Mucosa of rectum (tissue), 2 donors: ENCODE results near the gene PLA2G4C.
"Not testable (repeated sequence)": the region's sequence is repeated elsewhere in the genome, so short reads cannot be mapped to it uniquely, and the experiment has no call there.

Experiments
- H3K27ac ChIP-seq, 2 donors: one replicate each; pipeline ENCODE4 v1.7.0; 2013; ENCODE audit warnings: inconsistent platforms in 2 of 2, low read depth in 2 of 2, low read length in 2 of 2
- H3K27me3 ChIP-seq, 2 donors: one replicate each; pipeline ENCODE4 v1.7.0; 2013; ENCODE audit warnings: low read length in 2 of 2; ENCODE audit not compliant: control insufficient read depth in 2 of 2, insufficient read depth in 2 of 2
- H3K36me3 ChIP-seq, 2 donors: one replicate each; pipeline ENCODE4 v1.7.0; 2013; ENCODE audit warnings: low read length in 2 of 2; ENCODE audit not compliant: control insufficient read depth in 2 of 2, insufficient read depth in 2 of 2
- H3K4me1 ChIP-seq, 2 donors: one replicate each; pipeline ENCODE4 v1.7.0; 2013; ENCODE audit warnings: low read length in 2 of 2, mild to moderate bottlenecking in 1 of 2; ENCODE audit not compliant: control insufficient read depth in 2 of 2, insufficient read depth in 2 of 2
- H3K4me3 ChIP-seq, 2 donors: one replicate each; pipeline ENCODE4 v1.7.0; 2013; ENCODE audit warnings: low read length in 2 of 2
- H3K9ac ChIP-seq, 2 donors: one replicate each; pipeline ENCODE4 v1.7.0; 2013; ENCODE audit warnings: low read length in 2 of 2, low read depth in 1 of 2, mild to moderate bottlenecking in 1 of 2
- H3K9me3 ChIP-seq, 2 donors: one replicate each; pipeline ENCODE4 v1.7.0; 2013; ENCODE audit warnings: low read length in 2 of 2; ENCODE audit not compliant: control insufficient read depth in 2 of 2
- donor health status: healthy.
- donor health status: Normal muscosa, but diverticular disease.

The PLA2G4C gene

DNA sequence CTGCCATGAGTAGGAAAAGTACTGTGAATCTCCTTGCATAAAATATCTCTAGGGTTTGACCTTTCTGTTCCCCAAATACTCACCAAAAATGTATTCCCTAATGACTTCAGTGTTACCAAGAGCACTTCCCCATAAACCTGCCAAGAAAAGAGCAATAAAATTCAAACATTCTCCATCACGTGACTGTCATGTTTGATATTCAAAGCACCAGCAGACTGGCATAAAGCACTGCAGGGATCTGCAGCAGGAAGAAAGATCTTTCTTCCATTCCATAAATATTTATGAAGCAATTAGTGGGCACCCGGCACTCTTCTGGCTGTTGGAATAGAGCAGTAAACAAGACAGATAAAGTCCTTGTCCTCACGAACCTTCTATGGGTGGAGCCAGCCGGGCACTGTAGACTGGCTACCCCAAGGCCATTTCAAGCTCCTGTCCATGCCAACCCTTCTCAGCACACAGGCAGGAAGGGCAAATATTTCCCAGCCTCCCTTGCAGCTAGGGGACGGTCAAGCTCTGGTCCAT is 20.3 kb downstream of the PLA2G4C start:
- no peak overlapping the region for H3K4me3 ChIP-seq
- no peaks in the 10 kb centered on the region for H3K27me3 ChIP-seq
- no peaks in the 10 kb centered on the region for H3K9me3 ChIP-seq
- H3K9ac ChIP-seq, result no peak overlapping the region
- H3K36me3 ChIP-seq, result no peaks in the 10 kb centered on the region
- peaks cover 4 to 5% of the 10 kb centered on the region in 2 donors for H3K4me1 ChIP-seq
- peak overlapping the region in 1 of 2 donors; percentile 43 for H3K27ac ChIP-seq

GRCh38 chr19:48088991-48089390 is 21.6 kb downstream of the PLA2G4C start:
- H3K27me3 ChIP-seq, H3K36me3 ChIP-seq, H3K4me1 ChIP-seq, H3K27ac ChIP-seq, H3K9me3 ChIP-seq, H3K9ac ChIP-seq, H3K4me3 ChIP-seq: not testable (repeated sequence)

GRCh38 chr19:48085904-48086864 is 24.4 kb downstream of the PLA2G4C start:
- H3K4me1 ChIP-seq, result peaks cover 4 to 7% of the 10 kb centered on the region in 2 donors
- no peak overlapping the region for H3K4me3 ChIP-seq
- no peak overlapping the region for H3K9ac ChIP-seq
- H3K27me3 ChIP-seq, result no peaks in the 10 kb centered on the region
- H3K27ac ChIP-seq, result no peak overlapping the region
- no peaks in the 10 kb centered on the region for H3K9me3 ChIP-seq
- no peaks in the 10 kb centered on the region for H3K36me3 ChIP-seq

- Histone ChIP-seq H3K9me3 (no peaks in the 10 kb centered on the region), H3K27ac (no peak overlapping the region), H3K9ac (no peak overlapping the region), H3K4me3 (no peak overlapping the region), H3K27me3 (no peaks in the 10 kb centered on the region), H3K4me1 (peaks cover 4 to 6% of the 10 kb centered on the region in 2 donors), H3K36me3 (no peaks in the 10 kb centered on the region)
Measured at GRCh38 chr19:48085076-48085475, 25.5 kb downstream of the PLA2G4C start.

DNA sequence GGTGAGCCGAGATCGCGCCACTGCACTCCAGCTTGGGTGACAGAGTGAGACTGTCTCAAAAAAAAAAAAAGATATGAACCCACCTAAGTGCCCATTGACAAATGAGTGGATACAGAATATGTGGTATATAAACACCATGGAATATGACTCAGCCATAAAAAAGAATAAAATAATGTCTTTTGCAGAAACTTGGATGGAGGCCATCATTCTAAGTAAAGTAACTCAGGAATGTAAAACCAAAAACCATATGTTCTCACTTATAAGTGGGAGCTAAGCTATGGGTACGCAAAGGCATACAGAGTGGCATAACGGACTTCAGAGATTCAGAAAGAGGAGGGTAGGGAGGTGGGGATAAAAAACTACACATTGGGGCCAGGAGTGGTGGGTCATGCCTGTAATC is 29.5 kb downstream of the PLA2G4C start:
- Histone ChIP-seq H3K9me3 (no peaks in the 10 kb centered on the region), H3K9ac (no peak overlapping the region), H3K27me3 (no peaks in the 10 kb centered on the region), H3K36me3 (no peaks in the 10 kb centered on the region), H3K27ac (no peak overlapping the region), H3K4me1 (peaks cover 0 to 2% of the 10 kb centered on the region in 2 donors), H3K4me3 (no peak overlapping the region)

DNA sequence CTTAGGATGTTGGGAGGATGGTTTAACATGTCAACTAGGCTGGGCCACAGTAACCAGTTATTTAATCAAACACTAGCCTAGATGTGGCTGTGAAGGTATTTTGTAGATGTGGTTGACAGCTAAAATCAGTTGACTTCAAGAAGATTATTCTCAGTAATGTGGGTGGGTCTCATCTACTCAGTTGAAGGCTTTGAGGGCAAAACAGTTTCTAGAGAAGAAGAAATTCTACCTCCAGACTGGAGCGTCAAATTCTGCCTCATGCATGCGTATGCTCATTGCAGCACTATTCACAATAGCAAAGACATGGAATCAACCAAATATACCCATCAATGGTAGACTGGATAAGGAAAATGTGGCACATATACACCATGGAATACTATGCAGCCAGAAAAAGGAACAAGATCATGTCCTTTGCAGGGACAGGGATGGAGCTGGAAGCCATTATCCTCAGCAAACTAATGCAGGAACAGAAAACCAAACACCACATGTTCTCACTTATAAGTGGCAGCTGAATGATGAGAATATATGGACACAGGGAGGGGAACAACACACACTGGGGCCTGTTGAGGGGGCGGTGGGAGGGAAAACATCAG is 40.3 kb downstream of the PLA2G4C start:
- not testable (repeated sequence) for H3K27ac ChIP-seq

GRCh38 chr19:48069435-48069834 is 41.2 kb downstream of the PLA2G4C start:
- no peak overlapping the region for H3K27ac ChIP-seq
- H3K4me3 ChIP-seq, result no peak overlapping the region
- H3K9ac ChIP-seq, result no peak overlapping the region
- H3K36me3 ChIP-seq, result peaks cover 0 to 6% of the 10 kb centered on the region in 2 donors
- no peaks in the 10 kb centered on the region for H3K4me1 ChIP-seq
- H3K9me3 ChIP-seq, result no peaks in the 10 kb centered on the region
- no peaks in the 10 kb centered on the region for H3K27me3 ChIP-seq

More for the DNA sequence above, 40.3 kb downstream of the PLA2G4C start:
- H3K4me3 ChIP-seq, H3K27me3 ChIP-seq, H3K4me1 ChIP-seq, H3K36me3 ChIP-seq, H3K9me3 ChIP-seq, H3K9ac ChIP-seq: not testable (repeated sequence)

- peaks cover 0 to 3% of the 10 kb centered on the region in 2 donors for H3K36me3 ChIP-seq
- no peak overlapping the region for H3K9ac ChIP-seq
- no peaks in the 10 kb centered on the region for H3K27me3 ChIP-seq
- H3K27ac ChIP-seq, result no peak overlapping the region
- no peak overlapping the region for H3K4me3 ChIP-seq
- H3K4me1 ChIP-seq, result no peaks in the 10 kb centered on the region
- no peaks in the 10 kb centered on the region for H3K9me3 ChIP-seq
Measured at GRCh38 chr19:48064509-48064908, 46.1 kb downstream of the PLA2G4C start.

DNA sequence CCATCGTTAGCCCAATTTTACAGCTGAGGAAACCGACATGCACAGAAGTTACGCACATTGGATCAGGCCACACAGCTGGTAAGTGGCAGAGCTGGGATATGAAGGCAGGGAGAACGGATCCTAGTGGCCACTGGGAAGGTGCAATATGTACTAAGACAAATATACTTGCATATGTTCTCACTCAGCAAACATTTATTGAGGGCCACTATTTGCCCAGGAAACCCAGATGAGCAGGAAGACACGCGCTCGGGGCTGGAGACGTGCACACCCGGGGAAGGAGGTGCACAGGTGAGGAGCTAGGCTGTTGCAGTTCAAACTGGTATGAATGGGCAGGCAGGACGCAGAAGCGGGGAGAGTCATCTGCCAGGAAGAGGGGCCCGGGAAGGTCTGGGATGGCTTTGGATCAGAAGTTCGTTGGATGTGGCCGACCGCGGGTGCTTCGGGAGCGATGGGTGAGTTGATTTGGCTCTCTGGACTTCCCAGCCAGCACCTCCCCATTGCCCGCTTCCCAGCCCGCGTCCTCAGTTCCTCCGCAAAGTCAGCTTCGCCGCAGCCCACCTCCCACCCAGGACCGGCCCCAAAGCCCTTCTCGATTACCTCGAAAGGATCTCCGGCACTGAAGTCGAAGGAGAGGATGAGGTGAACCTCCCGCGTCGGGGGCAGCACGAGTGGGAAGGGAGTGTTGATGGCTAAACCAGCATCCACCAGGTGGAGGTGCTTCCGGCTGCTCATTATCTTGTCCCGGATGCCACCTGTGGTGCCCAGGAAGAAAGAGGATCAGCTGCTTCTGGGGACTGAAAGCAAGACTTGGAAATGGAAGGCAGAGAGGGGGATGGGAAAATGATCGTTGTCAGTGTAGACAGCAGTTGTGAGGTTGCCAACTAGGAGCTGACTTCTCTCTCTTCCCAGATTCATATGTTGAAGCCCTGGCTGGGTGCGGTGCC is 48.9 kb downstream of the PLA2G4C start:
- Histone ChIP-seq H3K4me1 (no peaks in the 10 kb centered on the region), H3K27me3 (no peaks in the 10 kb centered on the region), H3K9ac (no peak overlapping the region), H3K4me3 (no peak overlapping the region), H3K27ac (no peak overlapping the region), H3K36me3 (no peaks in the 10 kb centered on the region), H3K9me3 (no peaks in the 10 kb centered on the region)
